Measurements from ENCODE around the gene MAP3K14. TPM values are rescaled to one million over a fixed set of nuclear protein-coding genes. Genes with fewer than 3 reads are reported as not detected.

The MAP3K14 gene
- total RNA-seq, 4 donors from 2014 or later, result 9.6 to 14.4 (median 11.9) TPM

DNA sequence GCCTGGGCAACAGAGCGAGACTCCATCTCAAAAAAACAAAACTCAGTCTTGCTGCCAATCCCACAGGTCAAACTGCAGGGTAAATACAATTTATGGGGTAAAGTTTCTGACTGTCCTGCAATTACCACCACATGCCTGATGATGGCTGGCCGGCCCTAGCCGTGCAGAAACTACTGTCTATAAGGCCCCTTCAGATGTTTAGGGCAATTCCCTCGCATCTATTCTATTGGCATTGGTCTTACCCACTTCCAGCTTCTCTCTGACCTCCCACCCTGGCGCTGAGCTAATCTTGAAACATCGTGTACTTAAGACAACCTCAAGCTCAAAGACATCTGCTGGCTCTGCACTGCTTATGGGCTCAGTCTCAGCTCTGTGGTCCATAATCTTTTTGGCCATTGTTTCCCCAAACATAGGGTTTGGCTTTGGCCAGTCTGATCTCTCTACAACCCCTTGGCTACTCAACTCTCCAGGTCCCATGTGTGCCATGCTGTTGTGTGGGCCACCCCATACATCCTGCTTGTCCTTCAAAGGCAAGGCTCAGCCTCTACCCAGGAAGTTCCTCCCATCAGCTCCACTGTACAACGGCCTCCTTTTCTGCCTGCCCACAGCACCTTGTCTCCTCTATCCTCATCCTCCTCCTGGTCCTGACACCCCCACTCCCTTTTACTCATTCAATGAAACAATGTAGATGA, 16.6 kb downstream of the MAP3K14 start:
- Histone ChIP-seq H3K4me3 (no peak overlapping the region), H3K9me3 (no peaks in the 10 kb centered on the region), H3K27ac (peak overlapping the region; percentile 40), H3K27me3 (no peaks in the 10 kb centered on the region), H3K36me3 (no peaks in the 10 kb centered on the region), H3K4me1 (peaks cover 74% of the 10 kb centered on the region)
- TF ChIP-seq POLR2AphosphoS5 (IDR thresholded peaks at IDR 0.05) (no peak), POLR2A (IDR thresholded peaks at IDR 0.05) (no peak), EP300 (IDR thresholded peaks at IDR 0.05) (no peak)
- TF ChIP-seq, protein P1, sequence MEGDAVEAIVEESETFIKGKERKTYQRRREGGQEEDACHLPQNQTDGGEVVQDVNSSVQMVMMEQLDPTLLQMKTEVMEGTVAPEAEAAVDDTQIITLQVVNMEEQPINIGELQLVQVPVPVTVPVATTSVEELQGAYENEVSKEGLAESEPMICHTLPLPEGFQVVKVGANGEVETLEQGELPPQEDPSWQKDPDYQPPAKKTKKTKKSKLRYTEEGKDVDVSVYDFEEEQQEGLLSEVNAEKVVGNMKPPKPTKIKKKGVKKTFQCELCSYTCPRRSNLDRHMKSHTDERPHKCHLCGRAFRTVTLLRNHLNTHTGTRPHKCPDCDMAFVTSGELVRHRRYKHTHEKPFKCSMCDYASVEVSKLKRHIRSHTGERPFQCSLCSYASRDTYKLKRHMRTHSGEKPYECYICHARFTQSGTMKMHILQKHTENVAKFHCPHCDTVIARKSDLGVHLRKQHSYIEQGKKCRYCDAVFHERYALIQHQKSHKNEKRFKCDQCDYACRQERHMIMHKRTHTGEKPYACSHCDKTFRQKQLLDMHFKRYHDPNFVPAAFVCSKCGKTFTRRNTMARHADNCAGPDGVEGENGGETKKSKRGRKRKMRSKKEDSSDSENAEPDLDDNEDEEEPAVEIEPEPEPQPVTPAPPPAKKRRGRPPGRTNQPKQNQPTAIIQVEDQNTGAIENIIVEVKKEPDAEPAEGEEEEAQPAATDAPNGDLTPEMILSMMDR (IDR thresholded peaks at IDR 0.05), result no peak
- 87% methylated on average over 7 of the region's 7 CpGs for WGBS
- no peak for DNase-seq (ENCODE audit: low spot score in 2 of 2)

DNA sequence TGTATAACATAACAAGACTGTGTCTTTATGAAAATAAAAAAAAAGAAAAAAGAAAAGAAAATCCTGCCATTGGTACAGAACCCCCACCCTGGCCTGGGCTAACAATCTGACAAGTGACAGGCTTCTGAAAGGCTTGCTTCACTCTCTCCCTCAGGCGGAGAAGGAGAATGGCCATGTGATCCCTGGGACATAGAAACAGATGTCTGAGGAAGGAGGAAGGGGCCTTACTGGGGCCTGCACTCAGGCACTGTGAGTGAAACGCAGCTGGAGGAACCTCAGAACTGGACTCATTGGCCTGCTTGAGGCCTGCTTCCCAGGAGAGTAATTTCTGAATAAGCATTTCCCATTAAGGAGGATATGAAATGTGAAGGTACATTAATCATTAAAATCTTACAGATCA, 17.5 kb downstream of the MAP3K14 start:
- Histone ChIP-seq H3K9me3 (no peaks in the 10 kb centered on the region), H3K4me3 (no peak overlapping the region), H3K4me1 (peaks cover 83% of the 10 kb centered on the region), H3K36me3 (no peaks in the 10 kb centered on the region), H3K27ac (peak overlapping the region; percentile 59), H3K27me3 (no peaks in the 10 kb centered on the region)
- TF ChIP-seq, protein P1 (IDR thresholded peaks at IDR 0.05), result no peak
- TF ChIP-seq EP300 (IDR thresholded peaks at IDR 0.05), result no peak
- no peak for TF ChIP-seq POLR2A (IDR thresholded peaks at IDR 0.05)
- TF ChIP-seq POLR2AphosphoS5 (IDR thresholded peaks at IDR 0.05), result no peak
- 53% methylated on average over 2 of the region's 2 CpGs for WGBS
- no peak for DNase-seq (ENCODE audit: low spot score in 2 of 2)

DNA sequence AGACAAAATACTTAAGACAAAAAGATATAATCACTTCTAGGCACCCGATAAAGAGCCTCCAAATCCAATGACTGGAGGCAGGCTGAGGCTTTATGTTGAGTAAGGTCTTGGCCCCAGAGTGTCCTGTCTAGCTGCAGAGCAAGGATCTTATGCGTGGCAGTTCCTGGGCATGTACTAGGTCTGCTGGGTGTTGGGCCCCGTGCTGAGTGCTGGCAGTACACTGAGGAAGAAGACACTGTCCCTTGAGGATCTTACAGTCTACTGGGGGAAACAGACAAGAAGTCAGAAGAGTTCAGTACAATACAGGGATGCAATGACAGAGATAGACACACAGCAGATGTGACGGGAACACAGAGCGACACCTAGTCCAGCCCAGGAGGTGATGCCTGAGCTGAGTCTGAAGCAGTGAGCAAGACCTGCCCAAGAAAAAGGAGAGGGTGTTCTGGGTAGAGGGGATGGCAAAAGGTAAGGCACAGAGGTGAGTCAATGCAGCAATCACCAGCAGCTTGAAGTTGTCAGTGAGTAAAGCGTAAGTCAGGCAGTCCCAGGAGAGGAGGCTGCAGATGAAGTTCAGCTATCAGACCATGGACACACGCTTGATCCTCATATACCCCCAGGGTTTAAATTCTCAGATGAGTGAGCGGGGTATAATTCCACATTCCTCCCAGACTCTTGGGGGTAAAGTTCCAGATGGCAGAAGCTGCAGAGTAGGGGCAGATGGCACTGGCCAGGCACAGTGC, 18.1 kb downstream of the MAP3K14 start:
- Histone ChIP-seq H3K4me1 (peaks cover 87% of the 10 kb centered on the region), H3K27me3 (no peaks in the 10 kb centered on the region), H3K9me3 (no peaks in the 10 kb centered on the region), H3K4me3 (no peak overlapping the region), H3K36me3 (no peaks in the 10 kb centered on the region), H3K27ac (peak overlapping the region; percentile 59)
- no peak for DNase-seq (ENCODE audit: low spot score in 2 of 2)
- TF ChIP-seq POLR2AphosphoS5 (IDR thresholded peaks at IDR 0.05) (no peak), EP300 (IDR thresholded peaks at IDR 0.05) (no peak), POLR2A (IDR thresholded peaks at IDR 0.05) (no peak)
- TF ChIP-seq, protein P1 (IDR thresholded peaks at IDR 0.05), result no peak
- 67% methylated on average over 8 of the region's 8 CpGs for WGBS

DNA sequence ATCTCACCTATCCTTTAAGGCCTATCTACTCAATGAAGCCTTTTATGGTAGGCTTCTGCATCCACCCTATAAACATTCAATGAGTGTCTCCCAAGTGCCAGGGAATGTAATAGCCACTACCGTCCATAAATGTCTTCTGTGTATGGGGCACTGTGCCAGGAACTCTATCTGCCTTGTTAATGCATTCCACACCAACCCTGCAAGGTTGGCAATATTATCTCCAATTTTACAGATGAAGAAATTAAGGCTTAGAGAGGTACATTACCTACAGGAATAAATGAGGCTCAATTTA, 20.0 kb downstream of the MAP3K14 start:
- no peak for DNase-seq (ENCODE audit: low spot score in 2 of 2)
- Histone ChIP-seq H3K27ac (no peak overlapping the region), H3K4me3 (no peak overlapping the region), H3K36me3 (no peaks in the 10 kb centered on the region), H3K9me3 (no peaks in the 10 kb centered on the region), H3K27me3 (no peaks in the 10 kb centered on the region), H3K4me1 (peaks cover 90% of the 10 kb centered on the region)
- 6% methylated on average over 1 of the region's 1 CpG for WGBS
- TF ChIP-seq EP300 (IDR thresholded peaks at IDR 0.05) (no peak), POLR2AphosphoS5 (IDR thresholded peaks at IDR 0.05) (no peak), POLR2A (IDR thresholded peaks at IDR 0.05) (no peak)
- TF ChIP-seq, protein P1 (IDR thresholded peaks at IDR 0.05), result no peak

DNA sequence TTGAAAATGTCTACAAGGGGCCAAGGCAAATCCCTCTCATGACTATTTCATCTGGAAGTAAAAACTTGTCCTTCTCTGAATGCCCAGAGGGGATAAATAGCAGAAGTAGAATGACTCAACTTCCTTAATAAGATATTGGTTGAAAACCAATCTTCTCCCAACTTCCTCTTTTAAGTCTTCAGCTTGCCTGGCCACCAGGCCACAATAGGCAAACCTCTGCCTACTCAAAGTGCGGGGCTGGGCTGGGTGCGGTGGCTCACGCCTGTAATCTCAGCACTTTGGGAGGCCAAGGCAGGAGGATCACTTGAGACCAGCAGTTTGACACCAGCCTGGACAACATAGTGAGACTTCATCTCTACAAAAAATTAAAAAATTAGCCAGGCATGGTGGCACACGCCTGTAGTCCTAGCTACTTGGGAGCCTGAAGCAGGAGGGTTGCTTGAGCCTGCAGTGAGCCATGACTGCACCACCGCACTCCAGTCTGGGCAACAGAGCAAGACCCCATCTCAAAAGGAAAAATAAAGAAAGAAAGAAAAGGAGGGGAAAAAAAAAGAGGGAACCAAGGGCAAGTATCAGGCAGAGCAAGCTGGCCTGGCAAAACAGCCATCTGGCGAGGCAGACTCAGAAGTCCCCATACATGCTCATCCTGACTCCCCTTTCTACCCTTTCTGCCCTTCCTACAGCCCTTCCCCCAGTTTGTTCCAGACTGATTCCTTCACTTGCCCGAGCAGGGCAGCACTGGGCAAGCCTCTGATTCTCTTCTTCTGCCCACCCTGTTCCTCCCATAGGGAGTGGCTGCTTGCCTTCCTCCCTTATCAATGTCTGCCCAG, 20.6 kb downstream of the MAP3K14 start:
- no peak overlapping the region for H3K4me3 ChIP-seq
- peak overlapping the region; percentile 8 for H3K27ac ChIP-seq
- peaks cover 93% of the 10 kb centered on the region for H3K4me1 ChIP-seq
- H3K27me3 ChIP-seq, result no peaks in the 10 kb centered on the region
- WGBS, result 71% methylated on average over 7 of the region's 7 CpGs
- no peaks in the 10 kb centered on the region for H3K36me3 ChIP-seq
- H3K9me3 ChIP-seq, result no peaks in the 10 kb centered on the region
- no peak for DNase-seq (ENCODE audit: low spot score in 2 of 2)
- TF ChIP-seq POLR2A (IDR thresholded peaks at IDR 0.05), result no peak
- TF ChIP-seq POLR2AphosphoS5 (IDR thresholded peaks at IDR 0.05), result no peak
- no peak for TF ChIP-seq EP300 (IDR thresholded peaks at IDR 0.05)
- TF ChIP-seq, protein P1 (IDR thresholded peaks at IDR 0.05), result no peak

Data from suprapubic skin (tissue), 4 donors.